Stimulated activated CD8-positive, alpha-beta memory T cell treated with anti-CD3 and anti-CD28 coated beads, Interleukin-12 subunit alpha, Interleukin-12 subunit beta, amount 100 ng/mL, for 4 hours (primary cell): Measurements from ENCODE around the gene MYBPC3.

ENCODE experiments used
- DNase-seq: peaks from one replicate; pipeline ENCODE4 v3.0.0-alpha.2; 2020; ENCODE audit warnings: low read depth

Gene MYBPC3

DNA sequence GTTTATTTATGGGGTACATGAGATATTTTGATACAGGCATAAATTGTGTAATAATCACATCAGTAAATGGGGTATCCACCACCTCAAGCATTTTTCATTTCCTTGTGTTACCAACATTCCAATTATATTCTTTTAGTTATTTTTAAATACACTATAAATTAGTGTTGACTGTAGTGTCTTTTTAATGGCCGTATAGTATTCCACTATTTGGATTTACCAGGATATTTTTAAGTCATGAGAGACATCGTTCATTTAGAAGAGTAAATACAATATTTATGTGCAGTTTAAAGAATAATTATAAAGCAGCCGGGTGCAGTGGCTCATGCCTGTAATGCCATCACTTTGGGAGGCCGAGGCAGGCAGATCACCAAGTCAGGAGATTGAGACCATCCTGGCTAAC, 32.0 kb upstream of the MYBPC3 start:
- no peak for DNase-seq

DNA sequence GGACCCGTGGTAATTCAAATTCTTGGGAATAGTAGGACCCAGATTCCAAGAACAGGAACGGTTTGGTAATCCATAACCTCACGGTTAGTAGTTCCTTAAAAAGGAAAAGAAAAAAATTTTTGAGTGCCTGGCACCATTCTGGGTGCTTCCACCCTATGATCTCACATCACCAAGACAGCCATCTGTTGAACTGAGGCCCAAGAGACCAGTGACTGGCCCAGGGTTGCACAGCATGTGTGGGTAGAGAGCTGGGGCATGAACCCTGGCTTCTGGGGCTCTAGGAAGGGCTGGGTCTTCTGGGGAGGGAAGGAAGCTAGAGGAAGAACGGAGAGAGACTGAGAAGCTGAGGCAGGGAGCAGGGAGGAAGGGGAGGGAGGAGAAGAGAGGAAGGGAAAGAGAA, 30.6 kb upstream of the MYBPC3 start:
- no peak for DNase-seq

DNA sequence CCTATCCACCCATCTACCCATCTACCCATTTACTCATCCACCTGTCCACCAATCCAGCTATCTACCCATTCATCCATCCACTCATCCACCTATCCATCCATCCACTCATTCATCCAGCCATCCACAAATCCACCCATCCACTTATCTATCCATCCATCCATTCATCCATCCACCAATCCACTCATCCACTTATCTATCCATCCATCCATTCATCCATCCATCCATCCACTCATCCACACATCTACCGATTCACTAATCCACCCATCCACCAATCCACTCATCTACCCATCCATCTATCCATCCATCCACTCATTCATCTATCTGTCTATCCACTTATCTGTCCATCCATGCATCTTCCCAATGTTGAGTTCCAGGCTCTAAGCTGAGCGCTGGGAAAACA, 27.6 kb upstream of the MYBPC3 start:
- DNase-seq, result no peak

DNA sequence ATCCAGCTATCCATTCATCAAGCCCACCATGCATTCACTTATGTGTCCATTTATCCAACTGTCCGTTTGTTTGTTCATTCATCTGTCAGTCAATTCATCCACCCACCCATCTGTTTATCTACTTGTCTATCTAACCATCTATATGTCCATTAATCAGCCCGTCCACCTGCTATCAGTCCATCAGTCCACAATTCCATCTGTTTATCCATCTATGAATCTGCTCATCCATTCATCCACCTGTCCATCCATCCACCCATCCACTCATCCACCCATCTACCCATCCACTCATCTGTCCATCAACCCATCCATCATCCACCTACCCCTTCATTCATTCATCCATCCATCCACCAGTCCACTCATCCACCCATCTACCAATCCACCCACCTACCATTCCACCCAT, 26.8 kb upstream of the MYBPC3 start:
- no peak for DNase-seq

DNA sequence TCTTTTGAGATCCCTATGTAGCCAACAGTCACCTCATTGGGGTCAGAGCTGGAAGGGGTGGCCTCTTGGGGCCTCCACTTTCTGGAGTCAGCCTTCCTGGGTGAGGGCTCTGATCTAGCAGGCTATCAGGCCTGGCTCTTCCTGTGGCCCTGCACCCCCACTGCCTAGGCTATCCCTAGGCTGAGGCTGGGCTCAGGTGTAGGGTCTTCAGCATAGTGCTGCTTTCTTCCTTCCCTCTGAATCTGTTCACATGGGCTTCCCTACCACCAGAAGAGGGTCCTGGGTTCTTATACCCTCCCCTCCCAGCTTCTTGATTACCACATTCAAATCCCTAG, 26.3 kb upstream of the MYBPC3 start:
- DNase-seq, result no peak

DNA sequence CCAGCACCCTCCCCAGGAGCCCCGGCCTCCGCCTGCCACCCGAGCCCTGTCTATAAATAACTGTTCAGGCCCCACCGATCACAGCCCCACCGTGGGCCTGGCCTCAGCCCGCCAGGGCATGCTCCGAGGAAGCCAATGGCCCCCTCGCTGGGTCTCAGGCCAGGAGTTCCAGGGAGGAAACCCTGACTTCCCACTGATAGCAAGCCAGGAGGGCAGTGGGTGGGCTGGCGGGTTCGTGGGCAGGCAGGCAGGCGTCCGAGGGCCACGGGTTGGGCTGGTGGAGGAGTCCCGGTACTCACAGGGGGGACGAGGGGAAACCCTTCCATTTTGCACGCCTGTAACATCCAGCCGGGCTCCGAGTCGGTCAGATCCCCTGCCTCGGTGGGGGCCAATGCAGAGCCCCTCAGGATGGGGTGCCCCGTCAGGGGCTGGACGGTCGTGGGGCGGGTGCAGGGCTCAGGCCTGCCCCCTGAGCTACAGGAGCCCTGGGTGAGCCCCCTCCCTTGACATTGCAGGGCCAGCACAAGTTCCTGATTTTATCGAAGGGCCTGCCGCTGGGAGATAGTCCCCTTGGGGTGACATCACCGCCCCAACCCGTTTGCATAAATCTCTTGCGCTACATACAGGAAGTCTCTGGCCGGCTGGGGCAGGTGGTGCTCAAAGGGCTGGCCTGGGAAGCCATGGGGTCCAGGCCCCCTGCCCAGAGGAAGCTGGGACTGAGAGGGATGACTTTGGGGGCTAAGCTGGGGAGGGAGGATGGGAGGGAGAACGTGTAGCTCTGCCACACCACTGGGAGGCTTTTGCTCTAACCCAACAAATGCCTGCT, 25.7 kb upstream of the MYBPC3 start, which contains the start of gene SPI1:
Gene SPI1, minus strand, starts transcription at position 538 of the 826 bp plus-strand sequence. Its CDS starts 194 bp downstream, at position 344.
- DNase-seq, result no peak

DNA sequence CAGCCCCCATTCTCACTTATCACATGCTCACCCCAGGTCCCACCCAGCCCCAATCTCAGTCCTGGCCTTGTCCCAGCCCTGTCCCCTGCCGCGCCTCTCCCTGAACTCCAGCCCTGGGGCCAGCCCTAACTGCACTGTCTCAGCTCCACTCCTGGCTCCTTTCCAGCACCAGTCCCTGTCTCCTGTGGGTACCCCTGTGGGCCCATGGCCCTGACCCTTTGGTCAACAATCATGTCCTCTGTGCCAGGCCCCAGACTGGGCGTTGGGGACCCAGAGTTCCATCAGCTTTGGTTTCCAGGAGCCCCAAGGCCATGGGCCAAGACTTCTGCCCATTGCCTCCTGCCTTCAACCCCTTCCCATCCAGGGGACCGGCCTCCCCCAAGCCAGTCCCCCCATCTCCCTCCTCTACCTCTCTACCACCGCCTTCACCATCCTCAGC, 25.1 kb upstream of the MYBPC3 start:
- no peak for DNase-seq

DNA sequence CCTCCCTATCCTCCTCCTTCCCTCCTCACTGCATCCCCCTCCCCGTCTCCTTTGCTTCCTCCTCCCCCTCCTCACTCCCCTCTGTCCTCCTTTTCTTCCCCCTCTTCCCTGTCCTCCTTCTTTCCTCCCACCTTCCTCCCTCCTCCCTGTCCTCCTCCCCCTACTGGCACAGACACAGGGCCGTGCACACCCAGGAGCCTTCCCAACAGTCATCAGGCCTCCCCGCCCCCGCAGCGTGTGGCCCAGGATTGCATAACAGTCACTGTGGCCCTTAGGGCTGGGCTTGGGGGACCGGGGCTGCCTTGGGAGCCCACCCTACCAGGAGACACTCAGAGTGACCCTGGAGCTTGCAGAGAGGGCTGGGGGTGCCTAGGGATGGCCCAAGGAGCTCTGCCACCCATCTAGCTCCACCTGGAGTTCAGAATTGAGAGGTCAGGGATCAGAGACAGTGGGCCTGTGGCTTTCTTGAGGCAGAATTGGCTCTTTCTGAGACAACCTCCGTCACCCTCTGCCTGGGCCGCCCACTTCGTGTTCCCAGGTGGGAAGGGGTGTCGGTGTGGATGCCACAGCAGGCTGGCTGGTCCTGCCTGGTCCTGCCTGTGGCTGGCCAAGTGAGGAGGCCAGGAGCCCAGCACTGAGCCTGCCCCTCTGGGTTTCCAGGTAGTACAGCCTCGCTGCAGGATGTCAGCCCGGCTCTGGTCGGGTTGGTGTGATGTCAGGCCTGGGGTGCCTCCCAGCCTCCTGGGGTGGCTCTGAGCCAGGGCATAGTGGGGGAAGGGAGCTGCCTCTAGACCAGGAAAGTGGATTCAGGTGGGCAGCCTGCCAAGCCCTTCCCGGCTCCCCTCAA, 24.2 kb upstream of the MYBPC3 start:
- no peak for DNase-seq

DNA sequence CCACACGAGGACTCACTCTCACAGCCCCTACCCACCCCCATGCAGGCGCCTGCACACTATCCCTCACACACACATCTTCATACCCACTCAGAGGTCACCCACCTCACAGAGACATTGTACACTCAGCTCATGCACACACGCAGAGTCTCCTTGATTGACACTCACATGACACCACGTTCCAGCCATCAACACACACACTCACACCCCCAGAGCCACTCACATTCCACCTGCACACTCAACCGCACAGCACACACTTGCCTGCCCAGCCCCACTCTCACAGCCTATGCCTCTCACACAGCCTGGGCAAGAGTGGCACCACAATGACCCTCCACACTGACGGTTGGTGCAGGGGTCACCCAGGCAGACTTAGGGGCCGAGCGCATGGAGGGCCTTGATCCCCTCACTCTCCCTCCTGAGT, 23.6 kb upstream of the MYBPC3 start:
- DNase-seq, result no peak

DNA sequence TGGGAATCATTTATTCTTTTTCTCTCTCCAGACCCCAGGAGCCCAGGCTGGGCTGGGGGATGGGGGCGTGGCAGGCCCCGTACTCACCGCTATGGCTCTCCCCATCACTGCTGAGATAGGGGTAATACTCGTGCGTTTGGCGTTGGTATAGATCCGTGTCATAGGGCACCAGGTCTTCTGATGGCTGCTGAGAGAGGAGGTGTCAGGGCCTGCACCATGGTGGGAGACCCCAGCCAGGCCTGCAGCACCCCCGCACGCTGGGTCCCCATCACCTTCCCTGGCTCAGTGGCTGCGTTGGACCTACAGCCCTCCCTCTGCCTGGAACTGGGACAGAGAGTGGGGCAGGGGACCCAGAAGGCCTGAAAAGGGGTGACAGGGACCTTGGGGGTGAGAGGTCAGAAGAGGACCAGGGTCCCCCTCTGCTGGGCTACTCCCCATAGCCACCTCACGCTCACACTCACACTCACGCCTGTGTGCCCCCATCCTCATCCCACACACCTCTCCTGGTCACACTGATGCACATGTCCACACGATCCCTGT, 23.1 kb upstream of the MYBPC3 start:
- no peak for DNase-seq

DNA sequence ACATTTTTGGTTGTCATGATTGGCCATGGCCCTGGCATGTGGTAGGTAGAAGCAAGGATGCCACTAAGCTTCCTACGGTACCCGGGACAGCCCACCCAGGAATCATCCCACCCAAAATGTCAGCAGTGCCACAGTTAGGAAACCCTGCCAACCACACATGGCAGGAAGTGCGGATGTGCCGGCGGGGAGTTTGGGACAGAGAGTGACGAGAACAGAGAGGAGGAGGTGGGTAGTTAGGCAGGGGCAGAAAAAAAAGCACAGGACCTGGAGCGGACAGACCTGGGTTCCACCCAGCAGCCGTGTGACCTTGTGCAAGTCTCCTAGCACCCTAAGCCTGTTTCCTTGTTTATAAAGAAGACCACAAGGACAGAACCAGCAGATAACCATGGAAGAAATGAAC, 22.5 kb upstream of the MYBPC3 start:
- DNase-seq, result no peak

DNA sequence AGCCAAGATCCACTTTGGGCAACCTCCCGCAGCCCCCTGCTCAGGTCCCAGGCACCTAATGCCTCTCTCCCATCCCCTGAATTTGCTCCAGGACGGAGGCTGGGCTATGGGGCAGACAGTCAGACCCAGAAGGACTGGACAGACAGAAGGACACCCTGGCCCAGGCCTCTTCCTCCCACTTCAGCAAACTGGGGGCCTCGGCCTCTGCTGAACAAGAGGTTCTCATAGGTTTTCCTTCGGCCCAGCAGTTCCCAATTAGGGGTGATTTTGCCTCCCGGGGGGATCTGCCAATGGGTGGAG, 22.2 kb upstream of the MYBPC3 start:
- DNase-seq, result no peak

DNA sequence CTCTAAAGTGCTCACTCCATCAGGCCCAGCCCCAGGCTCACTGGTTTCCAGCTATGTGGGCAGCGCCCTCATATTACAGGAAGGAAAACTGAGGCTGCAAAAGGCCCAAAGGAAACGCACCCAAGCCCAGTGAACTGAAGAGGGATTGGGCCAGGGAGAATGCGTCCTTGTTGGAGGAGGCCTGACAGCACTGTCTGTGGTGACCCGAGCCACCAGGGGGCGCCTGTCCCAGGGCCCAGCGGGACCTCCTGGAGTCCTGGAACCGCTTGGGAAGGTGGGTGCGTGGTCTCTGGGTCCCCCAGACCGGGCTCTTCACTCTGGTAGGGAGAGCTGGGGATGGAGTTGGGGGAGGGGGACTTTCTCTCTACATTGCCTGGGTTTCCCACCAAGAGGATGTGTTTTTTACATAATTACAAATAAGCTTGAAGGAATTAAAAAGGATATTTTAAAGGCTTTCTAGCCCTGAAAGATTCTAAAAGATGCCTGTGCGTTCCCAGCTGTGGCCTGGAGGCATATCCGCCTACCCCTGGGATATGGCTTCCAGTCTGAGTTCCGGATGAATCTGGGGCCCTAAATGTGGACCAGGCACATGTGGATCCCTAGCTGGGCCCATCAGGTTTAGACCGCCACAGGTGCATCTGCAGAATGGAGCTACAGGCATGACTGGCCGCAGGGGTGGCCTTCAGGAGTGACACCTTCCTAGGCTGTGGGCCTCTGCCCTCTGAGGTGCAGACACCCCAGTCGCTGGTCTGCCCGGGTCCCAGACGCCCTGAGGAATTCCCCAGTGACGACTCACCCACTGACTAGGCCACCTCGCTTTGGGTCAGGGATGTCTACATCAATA, 21.6 kb upstream of the MYBPC3 start:
- peak; percentile 66 for DNase-seq

DNA sequence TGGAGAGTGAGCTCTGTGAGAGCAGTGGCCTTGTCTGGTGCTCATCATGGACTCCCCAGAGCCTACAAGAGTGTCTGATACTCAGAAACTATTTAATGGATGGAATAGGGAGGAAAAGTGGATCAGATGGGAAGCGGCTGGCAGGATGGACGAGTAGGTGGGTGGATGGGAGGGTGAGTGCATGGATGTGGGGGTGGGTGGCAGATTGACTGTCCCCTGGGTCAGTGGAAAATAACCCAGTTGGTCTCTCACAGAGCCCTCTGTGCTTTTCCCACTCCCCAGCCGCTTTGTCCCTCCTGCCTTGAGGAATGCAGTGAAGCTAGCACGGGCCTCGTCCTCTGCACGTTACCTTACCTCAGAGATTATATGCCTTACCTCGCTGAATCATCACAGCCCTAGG, 19.9 kb upstream of the MYBPC3 start:
- DNase-seq, result no peak

DNA sequence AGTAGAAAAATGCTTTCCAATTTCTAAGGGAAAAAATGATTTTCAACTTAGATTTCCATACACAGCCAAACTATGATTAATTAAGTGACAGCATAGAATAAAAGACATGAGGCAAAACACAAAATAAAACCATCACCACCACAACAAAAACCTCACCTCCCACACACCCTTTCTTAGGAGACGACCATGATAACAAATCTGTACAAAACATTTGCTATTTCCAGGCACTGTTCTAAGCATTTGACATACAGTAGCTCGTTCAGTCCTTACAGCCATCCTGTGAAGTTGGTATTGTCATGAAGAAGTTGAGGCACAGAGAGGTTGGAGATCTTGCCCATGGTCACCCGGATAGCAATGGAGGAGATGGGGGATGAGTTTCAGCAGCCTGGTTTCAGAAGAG, 17.2 kb upstream of the MYBPC3 start:
- DNase-seq, result no peak

DNA sequence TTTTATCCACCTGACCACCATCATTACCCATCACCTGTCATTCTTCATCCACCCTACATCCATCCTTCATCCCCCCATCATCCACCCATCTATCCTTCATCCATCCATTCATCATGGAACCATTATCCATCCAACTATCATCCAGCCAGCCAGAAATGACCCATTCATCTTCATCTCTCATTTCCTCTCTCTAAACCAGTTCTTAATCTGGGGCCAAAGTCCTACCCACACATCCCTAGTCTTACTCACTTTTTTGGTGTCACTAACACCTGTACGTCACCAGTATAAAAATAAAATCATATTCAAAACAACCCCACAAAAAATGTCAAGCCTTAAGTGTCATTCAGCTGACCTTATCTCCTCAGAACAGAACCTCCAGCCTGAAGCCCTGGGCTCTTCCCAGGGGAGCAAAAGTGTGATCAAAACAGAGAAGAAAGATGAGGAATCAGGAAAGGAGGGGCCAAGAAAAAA, 13.6 kb upstream of the MYBPC3 start:
- DNase-seq, result no peak

DNA sequence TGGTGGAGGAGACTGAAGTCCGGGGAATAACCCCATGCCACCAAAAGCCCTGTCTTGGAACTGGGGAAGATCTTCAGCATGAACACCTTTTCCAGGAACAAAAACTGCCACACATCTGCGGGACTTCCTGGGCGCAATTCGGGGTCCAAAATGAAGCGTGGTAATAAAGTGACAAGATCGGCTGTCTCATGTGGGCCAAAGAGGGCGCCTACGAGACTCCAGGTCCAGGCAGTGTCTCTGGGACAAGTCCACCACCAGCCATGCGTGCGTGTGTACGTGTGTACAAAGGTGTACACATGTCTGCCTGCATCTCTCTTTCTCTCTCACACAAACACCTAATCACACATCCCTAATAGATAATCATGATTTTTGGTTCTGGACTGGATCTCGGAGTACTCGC, 8.9 kb upstream of the MYBPC3 start:
- no peak for DNase-seq

DNA sequence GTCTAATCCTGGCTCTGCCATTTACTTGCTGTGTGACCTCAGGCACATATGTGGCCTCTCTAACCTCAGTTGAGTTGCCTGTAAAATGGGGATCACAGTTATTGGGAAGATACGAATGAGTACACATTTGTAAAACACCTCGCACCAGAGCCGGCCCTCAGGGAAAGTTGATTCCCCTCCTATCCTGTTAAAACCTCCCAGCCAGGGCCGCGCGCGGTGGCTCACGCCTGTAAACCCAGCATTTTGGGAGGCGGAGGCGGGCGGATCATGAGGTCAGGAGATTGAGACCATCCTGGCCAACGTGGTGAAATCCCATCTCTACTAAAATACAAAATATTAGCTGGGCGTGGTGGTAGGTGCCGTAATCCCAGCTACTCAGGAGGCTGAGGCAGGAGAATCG, 7.8 kb upstream of the MYBPC3 start:
- DNase-seq, result no peak

DNA sequence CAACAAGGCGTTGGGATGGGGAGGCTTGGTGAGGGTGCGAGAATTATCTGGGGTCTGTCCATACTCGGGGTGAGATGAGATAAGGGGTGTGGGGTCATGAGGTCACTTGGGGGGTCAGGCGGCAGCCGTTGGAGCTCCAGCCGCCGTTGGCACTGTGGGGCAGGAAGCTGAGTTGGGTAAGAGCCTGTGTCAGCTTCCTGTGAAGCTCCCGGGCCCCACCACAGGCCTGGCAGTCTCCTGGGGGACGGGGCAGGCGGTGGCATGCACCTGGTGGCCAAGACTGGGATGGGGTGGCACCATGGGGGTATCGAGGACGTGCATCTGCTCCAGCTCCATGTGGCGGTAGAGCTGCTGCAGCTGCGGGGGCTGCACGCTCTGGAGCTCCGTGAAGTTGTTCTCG, 7.1 kb upstream of the MYBPC3 start:
- no peak for DNase-seq

DNA sequence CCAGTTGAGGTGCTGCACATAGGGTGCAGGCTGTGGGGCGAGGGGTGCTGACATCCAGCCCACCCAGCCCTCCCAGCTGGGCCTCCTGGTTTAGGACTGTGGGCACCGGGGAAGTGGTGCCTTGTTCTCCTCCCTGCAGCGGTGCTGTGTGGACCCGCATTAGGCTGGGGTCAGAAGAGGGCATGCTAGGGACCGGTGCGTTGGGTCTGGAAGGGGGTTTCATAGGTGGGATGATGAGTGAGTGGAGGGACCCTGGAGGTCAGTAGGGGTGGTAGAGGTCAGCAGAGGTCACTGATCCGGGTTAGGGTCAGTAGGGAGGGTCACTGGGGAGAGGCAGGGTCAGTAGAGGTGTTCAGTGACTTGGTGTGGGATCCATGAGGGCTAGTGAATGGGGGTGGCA, 6.7 kb upstream of the MYBPC3 start:
- no peak for DNase-seq

DNA sequence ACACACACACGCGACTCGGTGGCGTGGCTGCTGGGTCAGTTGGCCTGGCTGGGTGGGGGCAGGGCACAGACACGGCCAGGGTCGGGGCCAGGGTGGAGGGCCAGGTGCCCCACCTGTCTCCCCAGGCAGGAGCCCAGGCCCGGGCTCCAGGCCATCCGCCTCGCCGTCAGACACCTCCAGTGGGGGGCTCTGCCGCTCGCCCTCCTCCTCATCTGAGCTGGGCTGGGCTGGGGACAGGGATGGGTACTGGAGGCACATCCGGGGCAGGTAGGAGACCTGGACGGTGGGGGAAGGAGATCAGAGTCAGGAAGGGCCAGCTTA, 6.2 kb upstream of the MYBPC3 start:
- no peak for DNase-seq

DNA sequence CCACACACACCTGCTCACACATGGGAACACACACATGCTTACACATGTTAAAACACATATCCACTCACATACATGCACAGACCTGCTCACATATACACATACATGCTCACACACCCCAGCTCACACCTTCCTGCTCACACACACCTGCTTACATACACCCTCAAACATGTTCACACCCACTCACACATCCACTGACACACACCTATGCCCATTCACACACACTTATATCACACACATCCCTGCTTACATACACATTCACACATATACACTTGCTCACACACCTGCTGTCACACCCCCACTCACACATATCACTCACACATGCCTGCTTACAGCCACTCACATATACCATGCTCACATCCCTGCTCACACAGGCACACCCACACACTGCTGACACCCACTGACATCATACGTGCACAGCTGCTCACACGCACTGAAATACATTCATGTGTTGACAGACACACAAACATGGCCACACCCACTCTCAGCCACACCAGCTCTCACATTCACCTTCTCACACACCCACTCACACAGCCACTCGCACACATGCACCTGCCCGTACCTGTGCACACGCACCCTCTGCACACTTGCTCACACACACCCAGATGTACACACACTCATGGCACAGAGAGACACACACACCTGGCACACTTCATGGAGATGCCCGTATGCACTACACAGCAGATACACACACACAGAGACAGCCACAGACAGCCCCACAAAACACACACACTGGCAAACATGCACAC, 5.7 kb upstream of the MYBPC3 start:
- no peak for DNase-seq
